HG02870 (cell line): Measurements from ENCODE around the gene ZNF700.
"Not testable (repeated sequence)": the region's sequence is repeated elsewhere in the genome, so short reads cannot be mapped to it uniquely, and the experiment has no call there.

Experiments
- ATAC-seq: cut with Tn5 transposase; IDR thresholded peaks from one replicate; pipeline ENCODE4 v1.9.1; 2021; ENCODE audit warnings: mild to moderate bottlenecking, moderate library complexity; ENCODE audit not compliant: unreplicated experiment

The ZNF700 gene

GRCh38 chr19:11986754-11987153 is 61.8 kb downstream of the ZNF700 start:
- no peak for ATAC-seq

GRCh38 chr19:11987405-11988281 is 62.7 kb downstream of the ZNF700 start:
- ATAC-seq, result peak; percentile 52

GRCh38 chr19:11989112-11989456 is 64.2 kb downstream of the ZNF700 start:
- no peak for ATAC-seq

- not testable (repeated sequence) for ATAC-seq
Measured at GRCh38 chr19:11991921-11992320, 67.0 kb downstream of the ZNF700 start.

GRCh38 chr19:11995174-11995573 is 70.3 kb downstream of the ZNF700 start:
- no peak for ATAC-seq
